NCI-H1092 (cell line): ENCODE results near the gene TBX5.

Source experiments
- DNase-seq: peaks from one replicate; lab custom pipeline; 2025; lab: John Stamatoyannopoulos, UW

TBX5 gene

DNA sequence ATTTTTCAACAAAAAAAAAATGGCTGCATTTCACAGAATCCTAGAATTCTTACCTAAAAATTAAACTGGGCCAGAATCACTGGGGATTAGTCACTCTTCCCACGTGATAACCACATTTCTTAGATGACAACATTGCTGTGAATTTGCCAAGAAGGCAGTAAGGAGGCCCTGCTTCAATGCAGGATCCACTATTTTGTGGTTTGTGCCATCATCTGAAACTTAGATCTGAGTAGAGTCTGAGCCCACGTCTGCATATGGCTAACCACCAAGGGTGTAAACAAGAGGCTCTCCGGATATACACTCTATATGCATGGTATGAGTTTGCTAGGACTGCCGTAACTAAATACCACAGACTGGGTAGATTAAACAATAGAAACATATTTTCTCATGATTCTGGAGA, 24.4 kb upstream of the TBX5 start:
- DNase-seq = no peak

DNA sequence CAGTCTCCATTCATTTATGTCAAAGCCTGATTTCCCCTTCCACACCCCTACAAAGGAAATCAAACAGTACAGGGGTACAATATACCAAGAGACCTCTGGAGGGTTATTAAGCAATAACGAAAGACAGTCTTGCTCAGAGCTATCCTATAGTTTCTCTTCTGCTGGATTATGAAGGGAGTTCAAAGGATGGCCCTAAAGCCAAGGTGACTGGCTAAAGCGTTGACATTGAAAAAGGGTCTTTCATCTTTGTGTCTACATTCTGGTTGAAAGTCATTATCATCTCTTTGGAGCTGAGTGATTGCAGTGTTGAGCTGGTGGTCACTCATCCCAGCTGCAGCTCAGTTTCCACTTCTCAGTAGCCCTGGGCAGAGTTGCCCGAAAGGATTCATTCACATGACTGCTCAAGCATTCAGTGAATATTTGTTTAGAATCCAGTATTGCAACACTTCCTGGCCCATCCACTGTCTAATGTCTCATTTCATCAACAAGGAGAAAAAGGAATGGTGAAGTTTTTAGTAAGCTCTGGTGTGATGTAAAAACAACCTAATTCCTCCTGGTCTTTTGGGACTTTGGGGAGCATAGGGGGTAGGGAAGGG, 19.2 kb upstream of the TBX5 start:
- DNase-seq = no peak

- DNase-seq = no peak
Measured at GRCh38 chr12:114420944-114421335, 15.0 kb upstream of the TBX5 start.

GRCh38 chr12:114420182-114420943, 14.4 kb upstream of the TBX5 start:
- no peak for DNase-seq

DNA sequence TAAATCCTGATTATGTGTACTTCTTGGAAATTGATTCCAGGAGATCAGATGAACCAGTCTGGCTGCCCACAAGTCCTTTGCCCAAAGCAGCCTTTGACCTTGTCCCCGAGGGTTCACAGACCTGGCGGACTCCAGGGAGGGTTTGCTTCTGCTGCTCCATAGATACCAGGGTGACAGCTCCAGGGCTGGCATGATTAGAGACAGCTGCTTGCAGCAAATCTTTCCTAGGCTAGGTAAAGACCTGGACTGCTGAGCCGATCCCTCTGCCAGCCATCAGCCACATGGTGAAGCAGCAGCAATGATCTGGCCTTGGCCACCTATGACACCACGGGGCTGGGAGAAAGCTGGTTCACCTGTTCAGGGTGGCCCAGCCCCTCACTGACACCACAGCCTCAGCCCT, 10.1 kb upstream of the TBX5 start:
- no peak for DNase-seq

DNA sequence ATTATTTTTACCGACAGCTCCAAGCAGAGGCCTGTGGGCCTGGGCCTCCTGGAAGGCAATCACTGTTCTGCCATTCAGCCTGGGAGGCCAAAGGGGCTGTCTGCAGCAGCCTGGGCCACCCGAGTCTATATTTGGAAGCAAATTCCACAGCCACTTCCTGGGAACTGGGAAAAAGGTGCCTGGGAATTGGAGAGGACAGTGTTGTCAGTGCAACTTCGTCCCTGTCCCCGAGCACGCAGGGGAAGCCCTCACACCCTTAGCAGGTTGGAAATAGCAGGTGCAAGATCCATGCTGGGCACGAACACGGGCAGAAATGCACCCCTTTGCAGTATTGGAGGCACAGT, 9.6 kb upstream of the TBX5 start:
- DNase-seq = no peak

DNA sequence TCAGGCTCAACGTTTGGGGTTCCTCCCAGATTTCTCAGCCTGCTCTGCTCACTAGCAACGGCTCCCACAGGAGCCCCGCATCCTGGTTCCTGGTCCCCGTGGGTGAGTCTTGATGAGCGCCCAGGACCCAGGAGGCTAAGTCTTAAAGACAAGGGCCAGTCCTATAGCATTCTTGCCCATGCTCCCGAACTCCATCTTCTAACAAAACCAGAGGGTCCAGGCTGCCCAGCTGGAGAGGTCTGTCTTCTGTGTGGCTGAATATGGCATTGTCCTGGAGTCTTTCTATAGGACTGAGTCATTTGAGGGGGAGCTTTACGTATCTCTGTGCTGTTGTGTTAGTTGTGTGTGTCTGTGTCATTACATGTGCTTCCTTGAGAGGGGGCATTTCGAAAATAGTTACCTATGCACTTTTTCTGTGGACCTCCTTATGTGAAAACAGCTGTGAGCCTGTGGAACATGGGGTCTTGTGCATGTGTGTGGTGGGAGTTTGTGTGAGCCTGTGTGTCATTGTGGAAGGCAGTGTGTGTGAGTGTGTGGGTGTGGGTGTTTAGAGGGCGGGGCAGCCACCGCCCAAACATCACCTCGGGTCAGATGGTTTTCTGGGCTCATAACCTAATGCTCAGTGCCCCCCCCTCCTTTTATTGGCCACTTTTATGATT, 9.1 kb upstream of the TBX5 start:
- no peak for DNase-seq

DNA sequence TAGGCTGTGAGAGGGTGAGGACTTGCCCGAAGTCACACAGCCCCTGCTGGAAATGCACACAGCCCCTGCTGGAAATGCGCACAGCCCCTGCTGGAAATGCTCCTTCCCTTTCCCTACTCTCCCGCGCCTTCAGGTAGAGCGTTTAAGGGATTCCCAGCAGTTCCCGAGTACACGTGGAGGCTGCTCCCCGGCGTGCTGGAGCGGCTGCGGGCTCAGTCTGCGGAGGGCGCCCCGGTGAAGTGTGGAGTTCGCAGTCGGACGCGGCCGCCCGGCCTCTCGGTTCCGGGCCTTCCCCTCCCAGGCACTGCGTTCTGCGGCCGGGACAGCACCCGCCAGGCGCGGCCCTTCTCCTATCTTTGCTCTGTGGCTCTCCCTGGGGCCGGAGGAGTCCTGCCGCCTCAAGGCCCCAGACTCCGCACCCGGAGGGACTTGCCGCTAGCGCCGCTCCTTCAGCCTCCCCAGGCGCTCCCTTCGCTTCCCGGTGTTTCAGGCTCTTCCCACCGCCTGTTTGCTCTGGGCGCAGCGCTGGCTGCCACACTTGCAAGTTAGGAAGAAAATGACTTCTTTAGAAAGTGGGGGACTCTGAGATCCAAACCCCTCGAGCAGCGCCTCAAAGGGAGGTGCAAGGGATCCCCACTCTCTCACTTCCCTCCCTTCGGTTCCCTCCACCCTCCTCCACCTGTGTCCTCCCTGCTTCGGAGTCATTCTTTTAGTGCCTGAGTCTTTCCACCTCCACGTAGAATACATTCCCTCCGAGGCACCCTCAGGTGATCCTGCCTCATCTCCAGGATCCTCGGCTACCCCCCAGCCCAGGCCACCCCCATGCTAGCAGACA, 8.3 kb upstream of the TBX5 start:
- no peak for DNase-seq

DNA sequence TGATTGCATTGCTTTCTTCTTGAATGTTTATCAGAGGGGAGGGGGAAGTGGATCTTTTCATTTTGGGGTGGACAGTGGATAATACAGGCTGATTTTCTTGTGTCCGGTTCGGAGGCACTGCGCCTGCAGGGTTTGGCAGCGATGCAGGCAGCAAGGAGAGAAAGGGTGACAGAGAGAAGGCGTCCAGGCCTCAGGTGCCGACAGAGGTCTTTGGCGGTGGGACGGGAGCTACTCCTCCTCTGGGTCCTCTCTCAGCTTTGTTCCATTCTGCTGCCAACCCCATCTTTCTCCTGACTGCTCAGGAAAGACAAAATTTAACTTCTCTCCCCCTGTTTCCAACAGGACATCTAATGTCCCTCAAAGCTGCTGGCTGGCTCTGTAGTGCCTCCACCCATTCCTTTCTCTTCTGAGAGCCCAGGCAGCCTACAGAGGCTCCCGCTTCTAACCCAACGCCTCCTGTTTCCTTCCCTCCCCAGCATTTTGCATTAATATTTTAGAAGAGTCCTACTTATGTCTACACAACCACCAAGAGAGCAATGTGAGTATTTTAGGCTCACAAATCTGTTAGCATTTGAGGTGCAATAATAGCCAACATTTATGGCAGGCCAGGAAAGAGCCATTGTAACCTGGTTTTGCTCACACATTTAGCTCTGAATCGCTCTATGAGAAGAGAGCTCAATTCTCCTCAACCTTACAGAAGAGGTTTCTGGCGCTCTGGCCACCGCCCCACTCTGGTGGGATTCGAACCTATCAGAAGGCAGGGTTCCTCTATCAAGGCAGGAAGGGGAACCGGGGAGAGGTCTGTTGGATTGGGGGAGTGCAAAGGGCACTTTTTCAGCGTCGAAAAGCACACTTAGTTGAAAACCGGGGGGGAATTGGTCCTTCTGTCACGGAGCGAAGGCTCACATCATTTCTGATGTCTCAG, 7.1 kb upstream of the TBX5 start:
- DNase-seq = no peak

GRCh38 chr12:114412307-114412706, 6.4 kb upstream of the TBX5 start:
- DNase-seq = no peak

- no peak for DNase-seq
Measured at GRCh38 chr12:114411071-114411837, 5.3 kb upstream of the TBX5 start.

- no peak for DNase-seq
Measured at GRCh38 chr12:114409852-114410600, 4.1 kb upstream of the TBX5 start.

GRCh38 chr12:114408886-114409851, 3.2 kb upstream of the TBX5 start:
- no peak for DNase-seq

- no peak for DNase-seq
Measured at GRCh38 chr12:114408471-114408885, 2.5 kb upstream of the TBX5 start.

DNA sequence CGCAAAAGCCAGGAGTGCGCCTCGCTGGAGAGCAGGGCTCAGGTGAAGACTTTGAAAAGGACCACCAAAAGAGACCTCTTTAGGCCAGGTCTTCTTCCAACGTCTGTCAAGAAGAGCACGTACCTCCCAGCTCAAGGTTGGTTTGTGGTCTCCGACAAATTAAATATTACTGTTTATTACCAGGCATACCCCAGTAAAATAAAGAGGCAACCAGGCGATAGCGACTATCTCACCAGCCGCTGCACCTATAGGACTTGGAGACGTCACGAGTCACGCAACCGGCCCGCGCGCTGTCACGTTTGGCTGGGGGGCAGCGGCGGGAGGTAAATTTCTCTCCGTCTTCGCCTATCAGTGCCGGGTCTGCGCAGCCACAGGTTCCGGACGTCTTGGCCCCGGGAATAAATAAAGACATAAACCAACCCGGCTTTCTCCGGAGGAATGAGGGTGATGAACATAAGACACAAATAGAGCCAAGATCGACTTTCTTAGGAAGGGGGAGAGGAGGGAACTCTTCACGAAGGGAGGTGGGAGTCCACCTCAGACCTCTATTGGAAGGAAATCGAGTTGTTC, 2.0 kb upstream of the TBX5 start:
- no peak for DNase-seq

DNA sequence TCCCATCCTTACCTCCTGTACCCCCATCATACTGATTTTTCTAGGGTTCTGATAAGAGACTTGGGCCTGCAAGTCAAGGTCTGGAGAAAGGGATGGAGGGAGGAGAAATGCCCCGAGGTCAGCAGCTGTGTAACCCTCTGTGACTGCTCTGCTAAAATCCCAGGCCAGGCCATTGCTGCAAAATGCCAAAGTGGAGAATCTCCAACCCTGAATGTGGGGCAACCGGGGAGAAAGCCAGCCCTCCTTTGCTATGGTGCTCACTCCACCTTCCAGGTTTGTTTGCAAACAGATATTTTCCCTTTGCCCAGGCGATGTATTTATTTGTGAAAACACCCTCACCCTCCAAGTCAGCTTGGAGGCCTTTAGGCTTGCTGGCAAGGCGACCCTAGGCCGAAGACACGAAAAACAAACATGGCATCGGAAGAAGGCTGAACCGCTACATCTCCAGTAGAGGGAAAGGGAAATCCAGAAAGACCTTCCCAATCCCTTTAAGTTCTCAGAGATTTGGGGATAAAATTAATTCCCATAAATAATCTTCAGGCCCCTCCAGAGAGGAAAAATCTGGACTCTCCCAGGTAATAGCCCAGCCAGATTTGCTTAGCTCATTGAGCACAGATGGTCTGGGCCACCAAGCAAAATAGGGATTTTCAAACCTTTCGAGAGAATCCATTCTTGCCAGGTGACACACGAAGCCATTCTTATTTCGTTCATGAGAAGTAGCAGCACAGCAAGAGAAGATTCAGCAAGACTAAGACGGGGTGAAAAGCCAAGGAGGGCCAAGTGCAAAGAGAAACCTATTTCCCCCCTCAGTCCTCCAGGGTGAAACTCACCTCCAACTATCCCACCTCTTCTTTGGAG, 1.3 kb upstream of the TBX5 start:
- DNase-seq = no peak

DNA sequence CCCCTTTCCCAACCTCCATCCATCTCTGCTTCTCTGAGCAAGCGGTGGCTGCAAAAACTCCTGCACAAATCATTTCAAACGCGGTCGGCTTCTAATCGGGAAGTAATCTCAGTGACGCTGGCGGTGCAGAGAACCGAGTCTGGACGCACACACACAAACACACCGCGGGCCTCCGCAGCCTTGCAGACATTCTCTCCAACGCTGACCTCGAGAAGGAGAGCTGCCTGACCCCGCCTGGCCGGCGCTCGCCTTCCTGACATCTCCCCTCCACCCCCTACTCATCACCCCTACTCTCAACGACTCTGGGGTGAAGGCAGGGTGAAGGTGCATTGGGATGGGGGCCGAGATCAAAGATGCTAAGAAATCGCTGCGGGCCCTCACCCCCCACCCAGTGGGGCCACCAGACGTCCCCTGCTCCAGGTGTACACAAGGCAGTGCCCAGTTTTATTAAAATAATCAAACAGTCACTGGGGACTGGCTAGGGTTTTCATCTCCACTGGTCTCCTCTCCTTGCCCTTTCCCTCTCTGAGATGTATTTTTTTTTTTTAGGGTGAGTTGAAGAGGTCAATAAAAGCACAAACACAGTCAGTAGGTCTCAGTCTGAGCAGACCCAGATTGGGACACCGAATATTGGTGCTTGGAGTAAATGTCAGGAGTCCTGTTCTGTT, 506 bp upstream of the TBX5 start:
- DNase-seq = no peak
